Nucleus accumbens (tissue), 56 donors: Measurements from ENCODE around the gene CAND2.
"Not testable (repeated sequence)": the region's sequence is repeated elsewhere in the genome, so short reads cannot be mapped to it uniquely, and the experiment has no call there.

Experiments
- DNase-seq, 56 donors: peaks; one replicate each; lab custom pipeline; 2025; lab: John Stamatoyannopoulos, UW

CAND2 gene

GRCh38 chr3:12828751-12829150, 32.3 kb downstream of the CAND2 start:
- DNase-seq, result no peak

DNA sequence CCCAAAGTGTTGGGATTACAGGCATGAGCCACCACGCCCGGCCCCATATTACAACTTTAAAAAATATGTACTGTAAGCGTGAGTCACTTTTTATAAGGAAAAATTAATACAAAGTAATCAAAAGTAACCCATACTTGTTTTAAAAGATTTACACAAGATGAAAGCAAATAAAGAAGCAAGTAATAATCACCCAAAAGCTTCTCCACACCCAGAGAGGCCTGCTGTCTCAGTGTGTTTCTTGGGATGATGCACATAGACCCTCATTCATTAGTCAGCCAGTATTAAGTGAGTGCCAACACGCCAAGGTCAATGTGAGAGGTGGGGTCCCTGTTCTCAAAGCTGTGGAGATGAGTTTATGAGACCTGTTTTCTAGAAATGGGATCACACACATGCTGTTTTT, 32.9 kb downstream of the CAND2 start:
- DNase-seq, result no peak

DNA sequence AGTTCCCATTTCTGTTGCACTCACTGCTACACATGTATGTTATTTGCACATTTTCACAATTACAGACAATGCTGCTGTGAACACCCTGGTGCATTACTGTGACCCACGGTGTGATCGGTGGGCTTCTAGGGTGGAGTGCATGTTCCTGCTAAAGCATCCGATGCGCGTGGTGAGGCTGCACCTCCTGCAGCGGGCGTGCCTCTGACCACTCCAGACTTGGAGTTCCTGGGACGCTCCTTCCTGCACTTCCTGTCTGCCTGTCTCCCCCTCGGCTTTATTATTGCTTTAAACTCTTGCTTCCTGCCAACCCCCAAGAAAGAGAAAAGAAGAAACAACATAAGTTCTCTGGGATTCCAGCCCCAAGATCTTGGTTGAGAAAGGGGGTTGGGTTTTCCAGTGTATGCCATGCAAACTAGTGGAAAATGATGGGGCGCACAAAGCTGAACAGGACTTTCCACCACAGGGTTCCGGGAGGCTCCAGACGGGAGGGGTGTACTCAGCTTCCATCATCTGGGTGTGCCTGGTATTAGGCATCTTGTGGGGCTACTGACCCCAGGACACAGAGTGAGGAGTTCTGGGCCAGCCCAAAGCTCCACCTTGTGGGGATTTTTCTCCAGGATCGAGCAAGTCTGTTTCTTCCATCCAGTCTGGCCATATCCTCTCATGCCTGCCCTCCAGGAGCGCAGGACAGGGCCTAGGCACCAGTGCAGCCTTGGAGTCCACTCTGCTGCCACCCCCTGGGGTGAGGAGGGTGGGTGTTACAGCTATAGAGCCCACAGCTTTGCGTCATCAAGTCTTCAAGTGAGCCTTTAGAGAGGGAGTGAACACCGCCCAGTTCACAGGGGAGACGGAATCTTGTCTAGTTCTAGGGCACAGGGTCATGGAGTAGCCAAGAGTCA, 33.7 kb downstream of the CAND2 start:
- DNase-seq, result no peak

GRCh38 chr3:12830785-12831156, 34.3 kb downstream of the CAND2 start:
- DNase-seq, result no peak

DNA sequence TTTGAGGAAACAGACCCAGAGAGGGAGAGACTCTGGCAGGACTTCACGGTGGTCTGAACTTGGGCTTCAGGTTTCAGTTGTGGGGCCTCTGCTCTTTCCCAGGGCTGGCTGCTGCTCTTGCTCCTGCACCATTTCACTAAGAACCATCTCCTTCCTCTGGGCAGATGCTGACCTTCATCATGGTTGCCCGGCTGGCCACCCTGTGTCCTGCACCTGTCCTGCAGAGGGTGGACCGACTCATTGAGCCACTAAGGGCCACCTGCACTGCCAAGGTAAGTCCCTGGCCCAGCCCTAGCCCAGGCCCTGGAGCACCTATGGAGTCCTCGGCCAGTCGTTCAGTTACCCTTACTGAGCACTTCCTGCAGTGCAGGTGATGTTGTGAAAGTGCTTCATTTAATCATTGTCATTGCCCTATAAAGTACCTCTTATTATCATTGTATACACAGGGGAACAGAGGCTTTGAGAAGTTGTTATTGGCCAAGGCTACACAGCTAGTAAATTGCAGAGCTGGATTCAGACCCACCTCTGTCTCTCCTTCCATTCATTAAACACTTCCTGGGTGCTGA, 34.9 kb downstream of the CAND2 start:
- no peak for DNase-seq

DNA sequence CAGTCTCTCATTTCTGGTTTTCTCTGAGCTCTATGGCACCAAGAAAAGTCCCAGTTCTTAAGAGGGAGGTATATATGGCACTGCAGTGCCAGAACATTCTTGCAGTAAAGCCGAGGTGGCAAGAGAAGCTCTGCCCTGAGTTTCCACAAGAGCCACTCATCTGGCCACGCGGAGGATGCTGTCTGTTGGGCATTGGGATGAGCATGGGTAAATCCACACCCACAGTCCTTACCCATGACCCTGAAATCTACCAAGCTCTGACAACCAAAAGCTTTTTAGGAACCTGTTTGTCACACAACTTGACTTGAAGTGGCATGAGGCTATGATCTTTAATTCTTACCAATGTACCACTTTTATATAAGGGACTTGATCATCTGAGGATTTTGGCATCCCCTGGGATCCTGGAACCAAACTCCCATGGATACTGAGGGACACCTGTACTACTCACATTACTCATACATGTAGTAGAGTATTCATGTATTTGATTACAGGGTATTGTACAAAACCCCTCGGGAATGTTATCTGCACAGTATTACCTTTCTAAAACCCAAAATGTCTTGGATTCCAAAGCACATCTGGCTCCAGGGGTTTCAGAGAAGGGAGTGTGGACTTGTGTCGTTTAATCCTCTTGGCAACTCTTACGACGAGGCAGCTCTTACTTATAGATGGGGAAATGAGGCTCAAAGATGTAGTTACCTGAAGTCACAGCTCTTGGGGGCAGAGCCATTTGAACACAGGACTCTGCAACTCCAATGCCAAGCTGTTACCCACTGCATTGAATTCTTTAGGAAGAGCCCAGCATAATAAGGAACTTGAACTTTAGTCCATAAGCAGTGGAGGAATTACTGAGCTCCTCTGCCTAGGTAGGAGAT, 36.1 kb downstream of the CAND2 start:
- no peak for DNase-seq

DNA sequence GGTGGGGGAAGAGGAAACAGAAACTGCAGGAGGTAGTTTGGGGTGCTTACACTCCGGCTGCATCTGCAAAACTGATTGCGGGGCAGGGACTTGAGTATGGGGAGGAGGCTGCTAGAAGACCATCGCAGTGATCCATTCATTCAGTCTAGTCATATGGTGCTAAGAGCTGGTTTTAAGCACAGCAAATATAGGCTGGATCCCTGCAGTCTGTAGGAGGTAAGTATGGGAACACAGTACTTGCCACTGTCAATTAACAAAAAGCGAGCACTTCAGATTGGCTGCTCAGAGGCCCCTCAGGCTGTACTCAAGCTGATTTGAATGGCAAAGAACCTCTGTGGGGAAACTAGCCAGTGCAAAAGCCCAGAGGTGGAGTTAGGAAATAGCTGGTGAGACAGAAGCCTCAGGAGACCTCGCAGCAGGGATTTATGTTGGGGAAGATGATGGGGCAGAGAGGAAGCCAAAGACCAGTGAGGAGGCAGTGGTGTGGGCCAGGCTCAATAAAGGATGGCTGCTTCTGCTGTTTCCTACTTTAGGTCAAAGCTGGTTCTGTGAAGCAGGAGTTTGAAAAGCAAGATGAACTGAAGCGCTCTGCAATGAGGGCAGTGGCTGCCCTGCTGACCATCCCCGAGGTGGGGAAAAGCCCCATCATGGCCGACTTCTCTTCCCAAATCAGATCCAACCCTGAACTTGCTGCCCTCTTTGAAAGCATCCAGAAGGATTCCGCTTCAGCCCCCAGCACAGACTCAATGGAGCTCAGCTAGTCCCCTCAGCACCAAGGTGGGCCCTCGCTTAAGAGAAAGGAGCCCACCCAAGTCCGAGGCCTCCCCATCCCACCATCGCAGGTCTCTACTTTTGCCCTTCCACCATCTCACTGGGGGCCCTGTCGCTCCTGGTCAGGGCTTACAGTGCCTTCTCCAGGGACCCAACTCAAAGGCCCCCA, 37.0 kb downstream of the CAND2 start:
- no peak for DNase-seq

DNA sequence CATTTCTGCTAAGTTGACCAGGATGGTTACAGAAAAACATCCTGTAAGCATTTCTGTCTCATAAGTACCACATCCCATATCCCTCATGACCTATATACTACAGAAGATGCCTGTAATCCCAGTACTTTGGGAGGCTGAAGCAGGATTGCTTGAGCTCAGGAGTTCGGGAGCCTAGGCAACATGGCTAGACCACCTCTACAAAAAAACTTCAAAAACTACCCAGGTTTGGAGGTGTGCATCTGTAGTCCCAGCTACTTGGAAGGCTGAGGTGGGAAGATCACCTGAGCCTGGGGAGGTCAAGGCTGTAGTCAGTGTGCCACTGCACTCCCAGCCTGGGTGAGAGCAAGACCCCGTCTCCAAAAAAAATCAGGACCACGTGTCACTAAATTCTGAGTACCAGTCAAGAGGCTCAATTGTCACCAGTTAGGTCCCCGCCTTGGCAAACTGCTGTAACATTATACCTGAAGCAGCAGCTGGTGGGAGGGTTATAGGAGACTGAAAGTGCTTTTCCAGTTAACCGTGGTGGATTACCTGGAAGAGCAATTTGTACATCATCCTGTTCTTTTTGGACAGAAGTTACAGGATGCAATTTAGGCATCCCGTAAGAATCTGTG, 38.7 kb downstream of the CAND2 start:
- no peak for DNase-seq

DNA sequence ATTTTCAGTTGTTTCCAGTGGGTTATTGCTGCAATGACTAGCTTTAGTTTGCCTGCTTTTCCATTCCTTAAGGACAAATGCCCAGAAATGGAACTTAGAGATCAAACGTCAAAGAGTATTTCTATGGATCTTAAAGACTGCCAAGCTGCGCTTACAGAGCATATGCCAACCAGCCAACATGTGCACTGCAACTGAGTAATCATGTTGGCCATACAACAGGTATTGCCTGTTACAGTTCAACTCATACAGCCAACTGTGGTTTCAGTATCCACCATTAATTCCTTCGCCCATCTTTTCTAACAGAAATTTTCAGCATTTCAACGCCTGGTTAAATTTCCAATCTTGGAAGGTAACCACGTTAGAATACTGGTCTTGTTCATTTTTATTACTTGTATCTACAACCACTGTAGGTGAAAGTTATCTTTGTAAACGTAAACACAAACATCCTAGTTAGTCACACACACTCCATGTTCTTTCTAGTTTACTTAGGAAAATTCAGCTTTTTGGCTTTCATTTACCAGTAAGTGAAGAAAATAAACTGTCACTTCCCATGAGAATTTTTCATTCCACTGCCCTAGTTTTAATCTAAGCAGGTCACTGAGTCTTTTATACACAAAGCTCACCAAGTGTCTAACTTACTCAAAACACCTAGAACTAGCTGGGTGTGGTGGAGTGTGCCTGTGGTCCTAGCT, 41.0 kb downstream of the CAND2 start:
- no peak for DNase-seq

- no peak for DNase-seq
These were observed 41.9 kb downstream of the CAND2 start for GRCh38 chr3:12838179-12838965.

GRCh38 chr3:12839156-12839946, 42.9 kb downstream of the CAND2 start:
- DNase-seq, result no peak

- DNase-seq, result not testable (repeated sequence)
These were observed 43.7 kb downstream of the CAND2 start for GRCh38 chr3:12840148-12840547.

GRCh38 chr3:12840591-12841148, 44.2 kb downstream of the CAND2 start:
- peak in 12 of 56 donors; percentile 25 to 67 (median 42) for DNase-seq

GRCh38 chr3:12841149-12841969, 44.9 kb downstream of the CAND2 start, which contains the start of gene RPL32:
TSS of gene RPL32 (minus strand) at chr3:12841565. CDS start at chr3:12840237, 1,328 bp downstream.
- peak in 55 of 56 donors; percentile 23 to 93 (median 77) for DNase-seq

DNA sequence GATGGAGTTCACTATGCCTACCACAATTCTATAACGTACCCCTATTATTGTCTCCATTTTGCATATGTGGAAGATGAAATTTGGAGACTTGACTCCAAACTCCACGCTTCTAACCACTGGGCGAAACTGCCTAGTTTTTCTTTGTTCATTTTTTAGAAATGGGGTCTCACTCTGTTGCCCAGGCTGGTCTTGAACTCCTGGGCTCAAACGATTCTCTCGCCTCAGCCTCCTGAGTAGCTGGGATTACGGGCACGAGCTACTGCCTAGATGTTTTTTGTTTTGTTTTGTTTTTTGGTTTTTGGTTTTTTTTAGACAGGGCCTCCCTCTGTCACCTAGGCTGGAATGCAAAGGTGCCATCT, 45.5 kb downstream of the CAND2 start:
- no peak for DNase-seq

- DNase-seq, result no peak
These were observed 46.0 kb downstream of the CAND2 start for GRCh38 chr3:12842469-12842868.
